Measurements from ENCODE around the gene SLC7A10.

DNA sequence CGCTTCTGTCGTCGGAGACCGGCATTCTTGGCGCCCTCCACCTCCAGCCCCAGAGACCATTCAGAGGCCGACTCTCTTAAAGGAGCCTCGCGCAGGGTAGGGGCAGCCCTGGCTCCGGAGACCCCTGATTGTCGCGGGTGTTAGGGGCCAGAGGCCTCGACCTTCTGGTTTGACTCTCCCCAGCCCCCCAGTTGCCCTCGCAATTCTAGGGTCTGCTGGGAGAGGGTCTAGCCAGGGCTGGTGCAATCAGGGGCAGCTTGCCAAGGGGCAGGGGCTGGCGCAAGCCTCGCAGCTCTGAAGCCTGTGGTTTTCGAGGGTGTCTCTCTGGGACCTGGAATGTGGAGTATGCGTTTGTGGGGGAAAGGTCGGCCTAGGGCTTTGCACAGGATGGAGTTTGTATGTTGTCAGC, 1.6 kb upstream of the SLC7A10 start:
- TF ChIP-seq, protein P1, sequence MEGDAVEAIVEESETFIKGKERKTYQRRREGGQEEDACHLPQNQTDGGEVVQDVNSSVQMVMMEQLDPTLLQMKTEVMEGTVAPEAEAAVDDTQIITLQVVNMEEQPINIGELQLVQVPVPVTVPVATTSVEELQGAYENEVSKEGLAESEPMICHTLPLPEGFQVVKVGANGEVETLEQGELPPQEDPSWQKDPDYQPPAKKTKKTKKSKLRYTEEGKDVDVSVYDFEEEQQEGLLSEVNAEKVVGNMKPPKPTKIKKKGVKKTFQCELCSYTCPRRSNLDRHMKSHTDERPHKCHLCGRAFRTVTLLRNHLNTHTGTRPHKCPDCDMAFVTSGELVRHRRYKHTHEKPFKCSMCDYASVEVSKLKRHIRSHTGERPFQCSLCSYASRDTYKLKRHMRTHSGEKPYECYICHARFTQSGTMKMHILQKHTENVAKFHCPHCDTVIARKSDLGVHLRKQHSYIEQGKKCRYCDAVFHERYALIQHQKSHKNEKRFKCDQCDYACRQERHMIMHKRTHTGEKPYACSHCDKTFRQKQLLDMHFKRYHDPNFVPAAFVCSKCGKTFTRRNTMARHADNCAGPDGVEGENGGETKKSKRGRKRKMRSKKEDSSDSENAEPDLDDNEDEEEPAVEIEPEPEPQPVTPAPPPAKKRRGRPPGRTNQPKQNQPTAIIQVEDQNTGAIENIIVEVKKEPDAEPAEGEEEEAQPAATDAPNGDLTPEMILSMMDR (IDR thresholded peaks at IDR 0.05; ENCODE audit: borderline replicate concordance, extremely low read depth, low read length, poor library complexity, severe bottlenecking) = no peak
- TF ChIP-seq EZH2 (IDR thresholded peaks at IDR 0.05; ENCODE audit: borderline replicate concordance, low read depth, low read length, severe bottlenecking) = no peak
